ENCODE data around the gene TUBB4B. TPM values are rescaled to one million over a fixed set of nuclear protein-coding genes. Genes with fewer than 3 reads are reported as not detected.

Gene TUBB4B
- total RNA-seq, 4 donors from 2014 or later: 367 to 753 (median 540) TPM

DNA sequence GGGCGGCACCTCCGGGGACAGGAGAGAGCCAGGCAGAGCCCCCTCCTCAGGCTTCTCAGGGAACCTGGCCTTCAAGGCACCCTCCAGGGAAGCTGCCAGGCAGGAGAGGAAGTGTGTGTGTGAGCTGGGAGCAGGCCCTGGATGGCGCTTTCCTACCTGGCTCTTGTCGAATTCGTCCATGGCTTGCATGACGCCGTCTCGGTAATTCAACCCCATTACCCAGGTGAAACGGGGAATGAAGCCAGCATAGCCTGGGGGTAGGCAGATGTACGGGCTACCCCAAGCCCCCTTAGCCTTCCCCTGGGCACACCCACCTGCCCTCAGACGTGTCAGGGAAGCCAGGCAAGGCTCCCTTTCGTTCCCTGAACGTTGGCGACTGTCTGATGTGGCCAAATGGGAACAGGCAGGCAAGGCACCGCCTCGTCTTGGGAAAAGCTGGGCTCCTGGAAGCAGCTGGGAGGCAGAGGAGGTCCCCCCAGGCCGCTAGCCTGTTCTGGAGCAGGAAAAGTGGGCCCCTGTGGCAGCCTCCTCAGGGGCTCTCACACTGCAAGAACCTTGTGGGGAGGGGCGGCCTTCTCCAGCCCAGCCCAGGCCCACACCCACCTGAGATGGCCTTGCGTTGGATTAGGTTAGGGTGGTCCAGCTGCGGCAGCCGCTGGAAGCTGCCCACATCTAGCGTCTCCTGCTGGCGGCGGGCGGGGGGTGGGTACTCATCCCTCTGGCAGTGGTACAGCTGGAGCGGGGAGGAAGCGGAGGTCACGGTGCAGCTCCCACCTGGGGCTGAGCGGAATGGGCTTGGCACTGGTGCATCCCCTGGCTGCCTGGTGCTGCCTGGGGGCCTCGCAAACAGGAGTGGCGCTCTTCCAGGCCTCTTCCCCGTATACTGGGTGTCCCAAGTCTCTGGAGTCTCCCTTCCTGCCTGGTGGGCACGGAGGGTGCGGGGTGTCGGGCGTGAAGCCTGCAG is 3.7 kb downstream of the TUBB4B start:
- H3K4me3 ChIP-seq: no peak overlapping the region
- intact Hi-C loops (cut with DNase I): no loop called here
- no peaks in the 10 kb centered on the region for H3K27me3 ChIP-seq
- 51% methylated on average over 7 of the region's 36 CpGs; no CpG with 5 or more reads in 1 of the 2 donors for WGBS, 2 donors
- H3K4me1 ChIP-seq: peaks cover 28 to 55% (median 30%) of the 10 kb centered on the region in 3 donors
- no peaks in the 10 kb centered on the region for H3K9me3 ChIP-seq
- peak overlapping the region in 1 of 4 donors; percentile 4 for H3K27ac ChIP-seq
- no peak for DNase-seq
- H3K36me3 ChIP-seq: peaks cover 6 to 21% (median 21%) of the 10 kb centered on the region in 3 donors
- no peak for TF ChIP-seq POLR2A (IDR thresholded peaks at IDR 0.05)
- TF ChIP-seq, protein P1, sequence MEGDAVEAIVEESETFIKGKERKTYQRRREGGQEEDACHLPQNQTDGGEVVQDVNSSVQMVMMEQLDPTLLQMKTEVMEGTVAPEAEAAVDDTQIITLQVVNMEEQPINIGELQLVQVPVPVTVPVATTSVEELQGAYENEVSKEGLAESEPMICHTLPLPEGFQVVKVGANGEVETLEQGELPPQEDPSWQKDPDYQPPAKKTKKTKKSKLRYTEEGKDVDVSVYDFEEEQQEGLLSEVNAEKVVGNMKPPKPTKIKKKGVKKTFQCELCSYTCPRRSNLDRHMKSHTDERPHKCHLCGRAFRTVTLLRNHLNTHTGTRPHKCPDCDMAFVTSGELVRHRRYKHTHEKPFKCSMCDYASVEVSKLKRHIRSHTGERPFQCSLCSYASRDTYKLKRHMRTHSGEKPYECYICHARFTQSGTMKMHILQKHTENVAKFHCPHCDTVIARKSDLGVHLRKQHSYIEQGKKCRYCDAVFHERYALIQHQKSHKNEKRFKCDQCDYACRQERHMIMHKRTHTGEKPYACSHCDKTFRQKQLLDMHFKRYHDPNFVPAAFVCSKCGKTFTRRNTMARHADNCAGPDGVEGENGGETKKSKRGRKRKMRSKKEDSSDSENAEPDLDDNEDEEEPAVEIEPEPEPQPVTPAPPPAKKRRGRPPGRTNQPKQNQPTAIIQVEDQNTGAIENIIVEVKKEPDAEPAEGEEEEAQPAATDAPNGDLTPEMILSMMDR (IDR thresholded peaks at IDR 0.05): no peak

DNA sequence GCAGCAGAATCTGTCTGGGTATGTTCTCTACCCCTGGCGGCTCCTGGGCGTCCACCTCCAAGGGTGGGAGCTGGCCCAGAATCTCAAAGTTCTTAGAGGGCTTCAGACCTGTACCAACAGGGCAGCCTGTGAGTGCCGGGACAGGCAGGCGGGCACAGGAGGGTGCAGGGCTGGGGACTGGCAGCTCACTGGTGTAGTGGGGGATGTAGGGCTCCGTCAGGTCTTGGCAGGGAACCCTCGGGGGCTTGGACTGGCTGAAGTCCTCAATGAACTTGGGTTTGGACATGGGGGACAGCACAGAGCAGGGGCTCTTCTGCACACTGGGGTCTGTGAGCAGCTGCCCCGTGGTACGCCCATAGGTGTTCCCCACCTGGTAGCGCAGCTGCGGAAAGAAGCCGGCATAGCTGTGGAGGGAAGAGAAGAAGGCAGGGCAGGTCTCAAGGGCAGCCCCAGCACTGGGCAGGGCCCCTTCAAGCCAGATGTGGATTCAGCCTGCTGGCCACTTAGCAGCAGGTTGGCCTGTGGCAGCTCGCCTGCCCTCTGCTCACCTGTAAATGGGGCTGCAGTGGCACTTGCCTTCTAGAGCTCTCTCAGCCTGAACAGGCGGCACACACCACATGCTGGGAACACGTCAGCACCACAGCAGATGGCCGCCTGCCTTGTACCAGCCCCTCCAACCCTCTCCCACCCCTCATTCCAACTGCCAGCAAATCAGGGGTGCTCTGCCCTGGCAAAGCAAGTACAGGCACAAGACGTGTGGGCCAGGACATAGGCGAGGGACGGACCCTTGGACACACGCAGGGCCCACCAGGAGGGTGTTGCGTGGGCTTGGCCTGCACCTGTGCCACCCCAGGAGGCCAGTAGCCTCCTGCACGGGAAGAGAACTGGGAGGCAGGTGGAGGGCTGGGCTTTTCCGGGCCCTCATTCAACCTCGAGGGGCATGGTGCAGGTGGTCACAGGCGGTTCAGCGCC is 4.6 kb downstream of the TUBB4B start:
- H3K27me3 ChIP-seq: peaks cover 0 to 2% (median 0%) of the 10 kb centered on the region in 4 donors
- H3K4me3 ChIP-seq: no peak overlapping the region
- H3K9me3 ChIP-seq: no peaks in the 10 kb centered on the region
- intact Hi-C loops (cut with DNase I): no loop called here
- no peak overlapping the region for H3K27ac ChIP-seq
- no peak for DNase-seq
- H3K36me3 ChIP-seq: peaks cover 6 to 21% (median 21%) of the 10 kb centered on the region in 3 donors
- whole genome bisulfite sequencing, 2 donors: 87 to 88% methylated on average over 8 to 10 of the region's 25 CpGs
- TF ChIP-seq, protein P1 (IDR thresholded peaks at IDR 0.05): no peak
- TF ChIP-seq POLR2A (IDR thresholded peaks at IDR 0.05): no peak
- H3K4me1 ChIP-seq: peaks cover 26 to 46% (median 30%) of the 10 kb centered on the region in 3 donors

DNA sequence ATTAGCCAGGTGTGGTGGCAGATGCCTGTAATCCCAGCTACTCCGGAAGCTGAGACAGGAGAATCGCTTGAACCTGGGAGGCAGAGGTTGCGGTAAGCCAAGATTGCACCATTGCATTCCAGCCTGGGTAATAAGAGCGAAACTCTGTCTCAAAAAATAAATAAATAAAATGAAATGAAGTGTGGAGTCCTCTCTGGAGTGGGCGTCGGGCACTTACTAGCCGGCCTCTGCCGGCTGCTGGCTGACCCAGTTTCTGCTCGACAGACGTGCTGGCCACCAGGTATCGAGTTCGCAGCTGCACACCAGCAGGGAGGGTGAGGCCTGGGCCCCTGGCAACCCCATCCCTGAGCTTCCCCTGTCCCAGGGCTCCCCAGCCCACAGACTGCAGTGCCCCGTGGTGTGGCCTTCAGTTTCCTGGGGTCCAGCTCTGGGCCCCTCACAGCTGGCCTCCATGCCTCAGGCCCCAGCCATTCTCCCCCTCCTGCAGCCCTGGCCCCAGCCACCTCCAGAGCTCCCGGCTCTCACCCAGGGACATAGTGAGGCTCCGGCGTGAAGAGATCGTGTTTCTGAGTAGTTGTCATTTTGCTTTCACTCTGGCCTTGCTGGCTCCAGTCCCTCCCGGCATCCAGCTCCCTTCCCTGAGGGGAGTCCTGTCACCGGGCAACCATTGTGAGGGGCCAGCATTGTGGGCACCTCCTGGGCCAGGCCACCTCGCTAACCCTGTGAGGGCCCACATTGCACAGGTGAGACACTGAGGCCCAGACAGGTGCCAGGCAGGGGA is 6.2 kb downstream of the TUBB4B start:
- TF ChIP-seq, protein P1 (IDR thresholded peaks at IDR 0.05): no peak
- TF ChIP-seq POLR2A (IDR thresholded peaks at IDR 0.05): no peak
- no peak overlapping the region for H3K27ac ChIP-seq
- WGBS, 2 donors: 84% methylated on average over 12 of the region's 20 CpGs
- peaks cover 6 to 15% (median 13%) of the 10 kb centered on the region in 3 donors for H3K36me3 ChIP-seq
- no peak overlapping the region for H3K4me3 ChIP-seq
- H3K4me1 ChIP-seq: peaks cover 23 to 39% (median 23%) of the 10 kb centered on the region in 3 donors
- no peak for DNase-seq
- H3K27me3 ChIP-seq: peaks cover 0 to 6% (median 0%) of the 10 kb centered on the region in 4 donors
- intact Hi-C loops (cut with DNase I): no loop called here
- H3K9me3 ChIP-seq: no peaks in the 10 kb centered on the region

GRCh38 chr9:137247916-137248175 is 6.8 kb downstream of the TUBB4B start:
- no peak overlapping the region for H3K4me3 ChIP-seq
- DNase-seq: no peak
- H3K4me1 ChIP-seq: peaks cover 17 to 39% (median 17%) of the 10 kb centered on the region in 3 donors
- no peaks in the 10 kb centered on the region for H3K9me3 ChIP-seq
- 83% methylated on average over 2 of the region's 6 CpGs; no CpG with 5 or more reads in 1 of the 2 donors for WGBS, 2 donors
- no peak for TF ChIP-seq POLR2A (IDR thresholded peaks at IDR 0.05)
- TF ChIP-seq, protein P1 (IDR thresholded peaks at IDR 0.05): no peak
- no peak overlapping the region for H3K27ac ChIP-seq
- H3K36me3 ChIP-seq: peaks cover 3 to 10% (median 8%) of the 10 kb centered on the region in 3 donors
- H3K27me3 ChIP-seq: peaks cover 0 to 6% (median 0%) of the 10 kb centered on the region in 4 donors
- intact Hi-C loops (cut with DNase I): no loop called here
